Mucosa of stomach (tissue), 1 donor: ENCODE data around the gene NAA40.
"Not testable (repeated sequence)": the region's sequence is repeated elsewhere in the genome, so short reads cannot be mapped to it uniquely, and the experiment has no call there.

Experiments
- H3K27me3 ChIP-seq: one replicate; pipeline ENCODE4 v1.7.0; 2013; ENCODE audit warnings: mild to moderate bottlenecking, low read length; ENCODE audit not compliant: control insufficient read depth, insufficient read depth
- H3K36me3 ChIP-seq: one replicate; pipeline ENCODE4 v1.7.0; 2013; ENCODE audit warnings: low read length; ENCODE audit not compliant: control insufficient read depth, insufficient read depth
- H3K4me1 ChIP-seq: one replicate; pipeline ENCODE4 v1.7.0; 2013; ENCODE audit warnings: mild to moderate bottlenecking, low read length; ENCODE audit not compliant: control insufficient read depth, insufficient read depth
- H3K4me3 ChIP-seq: one replicate; pipeline ENCODE4 v1.7.0; 2013; ENCODE audit warnings: low read length
- H3K9ac ChIP-seq: one replicate; pipeline ENCODE4 v1.7.0; 2013; ENCODE audit warnings: mild to moderate bottlenecking, low read length, moderate library complexity
- H3K9me3 ChIP-seq: one replicate; pipeline ENCODE4 v1.7.0; 2013; ENCODE audit warnings: mild to moderate bottlenecking, low read length, moderate library complexity; ENCODE audit not compliant: control insufficient read depth
- donor health status: Pancreatic carcinoma.

NAA40 gene

DNA sequence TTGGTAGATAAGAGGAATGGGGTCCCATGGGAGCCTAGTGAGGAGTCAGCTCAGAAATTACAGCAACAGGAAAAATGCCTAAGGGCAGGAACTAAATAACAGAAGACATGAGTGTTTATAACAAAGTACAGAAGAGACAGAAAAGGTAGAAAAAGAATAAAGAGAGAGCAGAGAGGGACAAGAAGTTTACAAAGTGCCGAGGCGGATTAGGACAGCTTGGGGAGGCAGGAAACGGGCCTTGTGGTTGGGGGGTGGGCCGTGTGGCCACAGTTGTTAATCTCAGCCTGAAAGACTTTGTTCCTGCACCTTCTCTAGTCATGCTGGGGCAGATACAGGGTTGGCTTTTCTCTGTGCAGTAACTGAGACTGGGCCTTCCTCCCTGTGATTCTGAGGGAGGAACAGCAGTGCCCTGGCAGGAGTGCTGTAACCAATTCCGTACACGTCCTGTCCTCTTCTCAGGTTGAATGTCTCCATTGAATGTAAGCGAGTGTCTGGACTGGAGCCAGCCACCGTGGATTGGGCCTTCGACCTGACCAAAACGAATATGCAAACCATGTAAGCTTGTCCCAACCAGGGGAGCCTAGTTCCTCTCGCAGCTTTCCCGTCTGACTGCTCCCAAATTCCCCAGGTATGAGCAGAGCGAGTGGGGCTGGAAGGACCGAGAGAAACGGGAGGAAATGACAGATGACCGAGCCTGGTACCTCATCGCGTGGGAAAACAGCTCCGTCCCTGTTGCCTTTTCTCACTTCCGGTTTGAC lies 13.2 kb downstream of the NAA40 start:
- peaks cover 13% of the 10 kb centered on the region for H3K36me3 ChIP-seq
- no peaks in the 10 kb centered on the region for H3K27me3 ChIP-seq
- no peak overlapping the region for H3K4me3 ChIP-seq
- H3K9ac ChIP-seq, result no peak overlapping the region
- no peaks in the 10 kb centered on the region for H3K4me1 ChIP-seq
- H3K9me3 ChIP-seq, result no peaks in the 10 kb centered on the region

GRCh38 chr11:63952570-63952969 lies 13.8 kb downstream of the NAA40 start:
- Histone ChIP-seq H3K4me3 (no peak overlapping the region), H3K4me1 (no peaks in the 10 kb centered on the region), H3K9ac (no peak overlapping the region), H3K36me3 (peaks cover 13% of the 10 kb centered on the region), H3K9me3 (no peaks in the 10 kb centered on the region), H3K27me3 (no peaks in the 10 kb centered on the region)

GRCh38 chr11:63958008-63958407 lies 19.2 kb downstream of the NAA40 start:
- Histone ChIP-seq H3K36me3 (peaks cover 13% of the 10 kb centered on the region), H3K4me1 (peaks cover 5% of the 10 kb centered on the region), H3K9me3 (no peaks in the 10 kb centered on the region), H3K27me3 (peaks cover 10% of the 10 kb centered on the region), H3K4me3 (no peak overlapping the region), H3K9ac (no peak overlapping the region)

- H3K4me1 ChIP-seq, result peaks cover 5% of the 10 kb centered on the region
- peaks cover 10% of the 10 kb centered on the region for H3K27me3 ChIP-seq
- no peak overlapping the region for H3K4me3 ChIP-seq
- H3K9me3 ChIP-seq, result no peaks in the 10 kb centered on the region
- peak overlapping the region; percentile 15 for H3K9ac ChIP-seq
- H3K36me3 ChIP-seq, result no peaks in the 10 kb centered on the region
Measured at GRCh38 chr11:63961608-63962412, 23.0 kb downstream of the NAA40 start.

- not testable (repeated sequence) for H3K4me3 ChIP-seq, H3K9ac ChIP-seq, H3K9me3 ChIP-seq, H3K36me3 ChIP-seq, H3K4me1 ChIP-seq
- H3K27me3 ChIP-seq, result peaks cover 10% of the 10 kb centered on the region
Measured at GRCh38 chr11:63963895-63964294, 25.1 kb downstream of the NAA40 start.

DNA sequence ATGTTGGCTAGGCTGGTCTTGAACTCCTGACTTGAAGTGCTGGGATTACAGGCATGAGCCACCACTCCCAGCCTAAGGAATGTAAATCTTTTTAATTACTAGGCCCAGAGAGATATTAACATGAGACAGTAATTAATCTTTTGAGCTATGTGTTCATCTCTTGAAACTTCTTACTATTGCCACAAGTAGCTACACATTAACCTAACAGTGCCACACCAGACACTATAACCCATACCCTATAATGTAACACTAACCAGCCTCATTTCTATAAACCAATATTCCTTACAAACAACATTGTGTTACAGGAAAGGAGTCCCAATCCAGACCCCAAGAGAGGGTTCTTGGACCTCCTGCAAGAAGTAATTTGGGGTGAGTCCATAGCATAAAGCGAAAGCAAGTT lies 27.6 kb downstream of the NAA40 start:
- Histone ChIP-seq H3K9me3 (no peaks in the 10 kb centered on the region), H3K36me3 (no peaks in the 10 kb centered on the region), H3K4me3 (no peak overlapping the region), H3K4me1 (peaks cover 5% of the 10 kb centered on the region), H3K9ac (no peak overlapping the region), H3K27me3 (peaks cover 10% of the 10 kb centered on the region)

DNA sequence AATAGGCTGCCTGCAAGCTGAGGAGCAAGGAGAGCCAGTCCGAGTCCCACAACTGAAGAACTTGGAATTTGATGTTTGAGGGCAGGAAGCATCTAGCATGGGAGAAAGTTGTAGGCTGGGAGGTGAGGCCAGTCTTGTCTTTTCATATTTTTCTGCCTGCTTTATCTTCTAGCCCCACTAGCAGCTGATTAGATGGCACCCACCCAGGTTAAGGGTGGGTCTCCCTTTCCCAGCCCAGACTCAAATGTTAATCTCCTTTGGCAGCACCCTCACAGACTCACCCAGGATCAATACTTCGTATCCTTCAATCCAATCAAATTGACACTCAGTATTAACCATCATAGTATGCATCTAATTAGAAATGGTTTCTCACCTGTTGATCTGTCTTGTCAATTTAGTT lies 30.7 kb downstream of the NAA40 start:
- H3K36me3 ChIP-seq, result no peaks in the 10 kb centered on the region
- H3K4me3 ChIP-seq, result no peak overlapping the region
- H3K9me3 ChIP-seq, result no peaks in the 10 kb centered on the region
- H3K4me1 ChIP-seq, result no peaks in the 10 kb centered on the region
- no peaks in the 10 kb centered on the region for H3K27me3 ChIP-seq
- H3K9ac ChIP-seq, result no peak overlapping the region

DNA sequence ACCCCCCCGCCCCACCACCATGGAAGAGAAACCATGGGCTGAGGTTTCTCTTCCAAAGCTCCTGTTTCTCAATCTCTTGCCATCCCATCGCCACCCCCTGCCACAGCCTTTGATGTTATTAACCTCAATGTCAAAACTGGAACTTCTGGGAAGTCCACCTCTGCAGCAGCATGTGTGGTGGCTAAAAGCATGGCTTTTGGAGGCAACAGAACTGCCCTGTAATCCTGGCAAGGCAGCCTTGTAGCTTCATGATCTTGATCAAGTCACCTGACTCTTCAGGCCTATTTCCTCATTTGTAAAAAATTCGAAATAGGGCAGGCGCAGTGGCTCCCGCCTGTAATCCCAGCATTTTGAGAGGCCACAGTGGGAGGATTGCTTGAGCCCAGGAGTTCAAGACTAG lies 32.1 kb downstream of the NAA40 start:
- no peaks in the 10 kb centered on the region for H3K9me3 ChIP-seq

DNA sequence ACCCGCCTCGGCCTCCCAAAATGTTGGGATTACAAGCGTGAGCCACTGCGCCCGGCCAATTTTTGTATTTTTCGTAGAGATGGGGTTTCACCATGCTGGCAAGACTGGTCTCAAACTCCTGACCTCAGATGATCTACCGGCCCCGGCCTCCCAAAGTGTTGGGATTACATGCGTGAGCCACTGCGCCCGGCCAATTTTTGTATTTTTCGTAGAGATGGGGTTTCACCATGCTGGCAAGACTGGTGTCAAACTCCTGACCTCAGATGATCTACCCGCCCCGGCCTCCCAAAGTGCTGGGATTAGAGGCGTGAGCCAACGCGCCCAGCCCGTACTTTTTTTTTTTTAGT lies 35.1 kb downstream of the NAA40 start:
- not testable (repeated sequence) for H3K36me3 ChIP-seq, H3K9ac ChIP-seq, H3K9me3 ChIP-seq, H3K4me3 ChIP-seq, H3K27me3 ChIP-seq
- peaks cover 20% of the 10 kb centered on the region for H3K4me1 ChIP-seq

More for the DNA sequence above, 32.1 kb downstream of the NAA40 start:
- H3K9ac ChIP-seq, result no peak overlapping the region
- H3K4me1 ChIP-seq, result peaks cover 4% of the 10 kb centered on the region
- no peak overlapping the region for H3K4me3 ChIP-seq
- no peaks in the 10 kb centered on the region for H3K27me3 ChIP-seq
- no peaks in the 10 kb centered on the region for H3K36me3 ChIP-seq

DNA sequence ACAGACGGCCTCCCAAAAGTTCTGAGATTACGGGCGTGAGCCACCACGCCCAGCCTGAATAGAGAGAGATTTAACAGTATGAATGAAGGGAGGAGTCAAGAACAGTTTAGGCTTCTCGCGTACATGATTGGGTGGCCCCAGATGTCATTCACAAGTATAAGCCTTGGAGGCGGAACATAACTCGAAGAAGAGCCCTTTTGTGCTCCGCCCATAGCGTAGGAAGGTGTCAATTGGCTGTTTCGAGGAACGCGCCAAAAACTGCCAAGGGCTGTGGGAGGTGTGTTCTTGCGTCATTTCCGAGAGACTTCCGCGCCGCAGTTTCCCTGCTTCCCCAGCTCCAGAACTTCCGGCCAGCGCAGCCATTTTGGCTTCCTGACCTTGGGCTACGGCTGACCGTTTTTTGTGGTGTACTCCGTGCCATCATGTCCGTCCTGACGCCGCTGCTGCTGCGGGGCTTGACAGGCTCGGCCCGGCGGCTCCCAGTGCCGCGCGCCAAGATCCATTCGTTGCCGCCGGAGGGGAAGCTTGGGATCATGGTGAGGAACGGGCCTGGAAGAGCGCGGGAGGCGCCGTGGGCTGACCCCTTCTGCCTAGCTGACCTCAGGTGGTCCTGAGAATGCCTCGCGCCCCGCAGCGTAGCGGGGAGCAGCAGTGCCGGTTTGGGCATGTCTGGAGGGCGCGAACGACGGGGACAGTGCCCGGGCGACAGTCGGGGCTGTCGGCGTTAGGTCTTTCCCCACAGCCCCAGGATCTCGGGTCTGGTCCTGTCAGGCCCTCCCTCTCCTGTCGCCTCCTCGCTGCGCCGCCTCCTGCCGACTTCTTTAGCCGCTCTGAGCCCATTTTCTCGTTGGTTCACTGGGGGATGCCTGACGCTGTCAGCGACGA lies 35.7 kb downstream of the NAA40 start, which contains the start of gene COX8A:
Gene COX8A, plus strand, starts transcription at position 362 of the 885 bp plus-strand sequence. Its CDS starts 61 bp downstream, at position 423.
- Histone ChIP-seq H3K9me3 (no peaks in the 10 kb centered on the region), H3K9ac (peak within 1 kb of the TSS; percentile 99), H3K36me3 (no peaks in the 10 kb centered on the region), H3K27me3 (no peaks in the 10 kb centered on the region), H3K4me1 (peaks cover 26% of the 10 kb centered on the region), H3K4me3 (peak within 1 kb of the TSS; percentile 98)

DNA sequence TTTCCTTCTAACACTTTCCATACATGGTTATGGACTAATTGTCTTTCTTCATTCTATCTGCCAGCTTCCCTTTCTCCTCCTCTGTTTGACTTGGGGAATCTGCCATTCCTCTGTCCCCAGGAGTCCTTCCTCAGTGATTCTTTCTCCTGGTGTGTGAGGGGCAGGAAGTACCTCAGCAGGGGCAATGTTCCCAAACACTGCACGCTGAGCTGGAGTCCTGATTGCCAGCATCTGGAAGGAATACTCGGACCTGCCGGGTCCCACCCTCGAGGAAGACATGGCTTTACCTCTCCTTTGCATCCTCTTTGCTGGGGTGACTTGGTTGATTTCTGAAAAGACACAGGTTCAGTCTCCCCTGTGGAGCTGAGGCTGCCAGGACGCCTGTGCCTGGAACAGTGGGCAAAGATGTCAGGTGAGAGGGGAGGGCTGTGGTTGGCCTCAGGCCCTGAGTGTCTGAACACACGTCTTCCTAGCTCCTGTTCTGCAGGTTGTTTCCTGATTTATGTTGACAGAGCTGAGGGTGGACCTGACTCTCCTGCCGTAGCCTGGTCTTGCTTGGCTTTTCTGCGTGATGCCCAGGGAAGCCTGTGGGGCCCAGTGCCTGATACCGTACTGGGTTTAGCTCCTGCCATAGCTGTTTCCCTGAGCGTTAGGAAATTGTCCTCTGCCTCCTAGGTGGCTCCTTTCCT lies 39.9 kb downstream of the NAA40 start:
- H3K9ac ChIP-seq, result peak overlapping the region; percentile 3
- H3K36me3 ChIP-seq, result no peaks in the 10 kb centered on the region
- no peak overlapping the region for H3K4me3 ChIP-seq
- no peaks in the 10 kb centered on the region for H3K9me3 ChIP-seq
- no peaks in the 10 kb centered on the region for H3K27me3 ChIP-seq
- peaks cover 26% of the 10 kb centered on the region for H3K4me1 ChIP-seq
